HepG2 (cell line): ENCODE measurements around the gene CMIP. TPM values are rescaled to one million over a fixed set of nuclear protein-coding genes. Genes with fewer than 3 reads are reported as not detected.
A peak's percentile ranks its signal among the peaks of the same experiment; 100 is the strongest.

Experiments used
- ATF1 ChIP-seq: IDR thresholded peaks from 2 replicates; pipeline ENCODE4 v1.6.1; 2016; ENCODE audit warnings: mild to moderate bottlenecking, control low read depth
- CBX2 ChIP-seq, 2 experiments: fragments of 200-600 bp in 1 of 2; sonication (generic); formaldehyde crosslinking in 1 of 2; IDR thresholded peaks; 2 replicates each; pipeline versions ENCODE4 v1.7.0 to v1.8.1; 2018 to 2022; ENCODE audit warnings: low read depth in 2 of 2, low read length in 1 of 2, mild to moderate bottlenecking in 1 of 2, missing genetic modification reagents in 1 of 2
- CCAR2 ChIP-seq: fragments of 200-400 bp; formaldehyde crosslinking; optimal IDR thresholded peaks from 2 replicates; pipeline ENCODE3; 2018; ENCODE audit warnings: low read depth, mild to moderate bottlenecking, low read length, moderate library complexity
- GFI1 ChIP-seq: sonication (generic); formaldehyde crosslinking; IDR thresholded peaks from 2 replicates; pipeline ENCODE4 v1.5.0; 2020; ENCODE audit warnings: missing genetic modification reagents, mild to moderate bottlenecking, borderline replicate concordance
- KAT8 ChIP-seq: IDR thresholded peaks from 2 replicates; pipeline ENCODE4 v1.6.1; 2016; ENCODE audit warnings: missing genetic modification reagents, missing compliant biosample characterization
- KLF11 ChIP-seq: IDR thresholded peaks from 2 replicates; pipeline ENCODE4 v1.6.1; 2016; ENCODE audit warnings: missing compliant biosample characterization
- RARA ChIP-seq: IDR thresholded peaks from 2 replicates; pipeline ENCODE4 v1.6.1; 2016; ENCODE audit warnings: missing genetic modification reagents, missing compliant biosample characterization
- SP1 ChIP-seq, 2 experiments: fragments of 450-650 bp in 1 of 2; sonication (generic) in 1 of 2; formaldehyde crosslinking in 1 of 2; IDR thresholded peaks; 2 replicates each; pipeline versions ENCODE4 v1.4.0 to v1.6.1; 2016 to 2020; ENCODE audit warnings: missing genetic modification reagents in 1 of 2
- SP5 ChIP-seq: IDR thresholded peaks from 2 replicates; pipeline ENCODE4 v1.6.1; 2016; ENCODE audit warnings: low read depth, borderline replicate concordance
- TCF7 ChIP-seq: sonication (generic); IDR thresholded peaks from 2 replicates; pipeline ENCODE4 v1.6.1; 2016; ENCODE audit warnings: antibody characterized with exemption, low read depth
- THYN1 ChIP-seq: sonication (generic); formaldehyde crosslinking; IDR thresholded peaks from 2 replicates; pipeline ENCODE4 v1.8.1; 2023; ENCODE audit warnings: low read depth, mild to moderate bottlenecking, moderate library complexity, missing genetic modification reagents, borderline replicate concordance
- TOPORS ChIP-seq: sonication (generic); formaldehyde crosslinking; IDR thresholded peaks from 2 replicates; pipeline ENCODE4 v1.8.0; 2023; ENCODE audit warnings: mild to moderate bottlenecking, missing genetic modification reagents
- ZNF292 ChIP-seq: sonication (generic); formaldehyde crosslinking; IDR thresholded peaks from 2 replicates; pipeline ENCODE4 v1.8.1; 2022; ENCODE audit warnings: mild to moderate bottlenecking, low read depth, missing genetic modification reagents, borderline replicate concordance
- ZNF430 ChIP-seq: sonication (generic); formaldehyde crosslinking; IDR thresholded peaks from 2 replicates; pipeline ENCODE4 v1.9.0; 2021; ENCODE audit warnings: mild to moderate bottlenecking, missing genetic modification reagents
- ZNF547 ChIP-seq: sonication (generic); formaldehyde crosslinking; IDR thresholded peaks from 2 replicates; pipeline ENCODE4 v1.5.1; 2020; ENCODE audit warnings: mild to moderate bottlenecking, missing genetic modification reagents
- ZNF562 ChIP-seq: sonication (generic); formaldehyde crosslinking; IDR thresholded peaks from 2 replicates; pipeline ENCODE4 v1.8.0; 2022; ENCODE audit warnings: missing genetic modification reagents, borderline replicate concordance
- ZNF570 ChIP-seq: sonication (generic); formaldehyde crosslinking; IDR thresholded peaks from 2 replicates; pipeline ENCODE4 v1.4.0; 2020; ENCODE audit warnings: mild to moderate bottlenecking, missing genetic modification reagents, borderline replicate concordance
- ZNF792 ChIP-seq: IDR thresholded peaks from 2 replicates; pipeline ENCODE4 v1.6.1; 2016
- ZNF878 ChIP-seq: sonication (generic); formaldehyde crosslinking; IDR thresholded peaks from 2 replicates; pipeline ENCODE4 v1.8.1; 2023; ENCODE audit warnings: mild to moderate bottlenecking, missing genetic modification reagents, moderate library complexity
- polyA plus RNA-seq, 8 experiments: library from polyadenylated mRNA; depleted of rRNA in 3 of 8; stranded (reverse) in 7 of 8; unstranded in 1 of 8; fragments of >200 nt; fragmentation: Illumina TruSeq in 4 of 8; extraction: Trizol in 4 of 8; gene quantifications; 2 replicates each; pipeline versions ENCODE4 v1.2.1 to v1.2.3, GENCODE V29; 2011 to 2016; ENCODE audit warnings: low read depth in 4 of 8, missing spikeins in 1 of 8, mixed read lengths in 1 of 8; ENCODE audit not compliant: insufficient read depth in 1 of 8
- total RNA-seq, 5 experiments: library from RNA; depleted of rRNA; stranded (reverse); fragments of >200 nt; fragmentation: Illumina TruSeq; extraction: Trizol; gene quantifications; 2 replicates each; pipeline ENCODE4 v1.2.3, GENCODE V29; 2016; ENCODE audit warnings: low read depth in 1 of 5
- TF ChIP-seq, protein P1 (sequence below): sonication (generic); formaldehyde crosslinking; IDR thresholded peaks from 2 replicates; pipeline ENCODE4 v1.9.0; 2021; ENCODE audit warnings: missing genetic modification reagents, borderline replicate concordance
- TF ChIP-seq, protein P2 (sequence below): sonication (generic); formaldehyde crosslinking; IDR thresholded peaks from 2 replicates; pipeline ENCODE4; 2020; ENCODE audit warnings: missing genetic modification reagents, mild to moderate bottlenecking, borderline replicate concordance
- TF ChIP-seq, protein P3 (sequence below): sonication (generic); formaldehyde crosslinking; IDR thresholded peaks from 2 replicates; pipeline ENCODE4 v1.4.0; 2020; ENCODE audit warnings: missing genetic modification reagents

The CMIP gene
- total and polyA plus RNA-seq, 2 of the 13 experiments (the other 11 are each of a cell fraction or from before 2014, with no cell fraction given) = 10.9 to 18.1 TPM

DNA sequence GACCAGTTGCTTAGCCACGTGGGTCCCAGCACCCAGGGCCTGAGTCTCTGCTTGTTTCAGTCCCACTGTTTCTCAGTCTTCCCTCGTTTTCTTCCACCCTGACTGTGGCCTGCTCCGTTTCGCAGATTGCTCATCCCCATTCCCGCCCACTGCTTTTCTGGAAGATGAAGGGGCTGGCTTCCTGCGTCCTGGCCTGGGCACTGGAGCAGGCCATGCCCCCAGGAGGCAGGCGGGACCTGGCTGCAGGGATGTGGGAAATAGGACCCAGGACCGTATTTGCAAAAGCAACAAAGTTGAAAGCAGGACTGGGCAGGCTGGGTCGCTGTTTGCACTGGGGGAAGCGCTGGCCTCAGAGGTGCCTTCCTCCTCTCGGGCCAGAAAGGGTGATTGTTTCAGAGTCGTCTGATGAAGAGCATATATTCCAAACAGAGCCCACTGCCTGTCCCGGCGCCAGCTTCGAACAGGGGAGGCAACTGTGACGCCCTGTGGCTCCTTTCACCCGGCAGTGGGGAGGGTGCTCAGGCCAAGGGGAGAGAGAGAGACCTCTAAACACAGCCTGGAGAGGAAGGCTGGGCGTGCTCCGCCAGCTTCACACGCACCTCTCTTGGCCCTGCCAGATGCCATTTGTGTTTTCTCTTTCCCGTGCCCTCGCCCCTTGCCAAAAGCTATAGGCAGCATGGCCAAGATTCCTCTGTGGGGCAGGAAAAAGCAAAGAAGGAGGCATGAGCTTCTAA lies 108.6 kb downstream of the CMIP start (continued):
- TF ChIP-seq GFI1 (no peak; the same call in 1 of the 2 replicates), TOPORS (CRISPR knock-in tag) (no peak), ZNF430 (CRISPR knock-in tag) (no peak; the same call in 1 of the 2 replicates), ATF1 (CRISPR knock-in tag) (no peak), RARA (0 out of 2 replicates have a peak, but pooled peaks have one; percentile 12), ZNF878 (no peak), CBX2 (IDR thresholded peaks at IDR 0.05; ENCODE audit: low read depth, low read length) (no peak), CBX2 (CRISPR knock-in tag; IDR thresholded peaks at IDR 0.05; ENCODE audit: low read depth) (no peak), ZNF570 (CRISPR knock-in tag) (no peak), SP5 (CRISPR knock-in tag) (peak; percentile 61; the same call in 1 of the 2 replicates), CCAR2 (no peak), ZNF292 (CRISPR knock-in tag) (peak; percentile 97), KLF11 (peak; percentile 68; the same call in 1 of the 2 replicates), TCF7 (0 out of 2 replicates have a peak, but pooled peaks have one; percentile 33), ZNF547 (CRISPR knock-in tag) (0 out of 2 replicates have a peak, but pooled peaks have one; percentile 21), ZNF562 (CRISPR knock-in tag) (no peak), KAT8 (CRISPR knock-in tag) (peak; percentile 30; the same call in 1 of the 2 replicates), ZNF792 (CRISPR knock-in tag) (no peak), THYN1 (CRISPR knock-in tag) (peak; percentile 80; the same call in 1 of the 2 replicates), SP1 (IDR thresholded peaks at IDR 0.05) (no peak), SP1 (CRISPR knock-in tag; IDR thresholded peaks at IDR 0.05) (no peak; the same call in 1 of the 2 replicates)
- TF ChIP-seq, protein P1, sequence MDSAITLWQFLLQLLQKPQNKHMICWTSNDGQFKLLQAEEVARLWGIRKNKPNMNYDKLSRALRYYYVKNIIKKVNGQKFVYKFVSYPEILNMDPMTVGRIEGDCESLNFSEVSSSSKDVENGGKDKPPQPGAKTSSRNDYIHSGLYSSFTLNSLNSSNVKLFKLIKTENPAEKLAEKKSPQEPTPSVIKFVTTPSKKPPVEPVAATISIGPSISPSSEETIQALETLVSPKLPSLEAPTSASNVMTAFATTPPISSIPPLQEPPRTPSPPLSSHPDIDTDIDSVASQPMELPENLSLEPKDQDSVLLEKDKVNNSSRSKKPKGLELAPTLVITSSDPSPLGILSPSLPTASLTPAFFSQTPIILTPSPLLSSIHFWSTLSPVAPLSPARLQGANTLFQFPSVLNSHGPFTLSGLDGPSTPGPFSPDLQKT = no peak
- TF ChIP-seq, protein P2, sequence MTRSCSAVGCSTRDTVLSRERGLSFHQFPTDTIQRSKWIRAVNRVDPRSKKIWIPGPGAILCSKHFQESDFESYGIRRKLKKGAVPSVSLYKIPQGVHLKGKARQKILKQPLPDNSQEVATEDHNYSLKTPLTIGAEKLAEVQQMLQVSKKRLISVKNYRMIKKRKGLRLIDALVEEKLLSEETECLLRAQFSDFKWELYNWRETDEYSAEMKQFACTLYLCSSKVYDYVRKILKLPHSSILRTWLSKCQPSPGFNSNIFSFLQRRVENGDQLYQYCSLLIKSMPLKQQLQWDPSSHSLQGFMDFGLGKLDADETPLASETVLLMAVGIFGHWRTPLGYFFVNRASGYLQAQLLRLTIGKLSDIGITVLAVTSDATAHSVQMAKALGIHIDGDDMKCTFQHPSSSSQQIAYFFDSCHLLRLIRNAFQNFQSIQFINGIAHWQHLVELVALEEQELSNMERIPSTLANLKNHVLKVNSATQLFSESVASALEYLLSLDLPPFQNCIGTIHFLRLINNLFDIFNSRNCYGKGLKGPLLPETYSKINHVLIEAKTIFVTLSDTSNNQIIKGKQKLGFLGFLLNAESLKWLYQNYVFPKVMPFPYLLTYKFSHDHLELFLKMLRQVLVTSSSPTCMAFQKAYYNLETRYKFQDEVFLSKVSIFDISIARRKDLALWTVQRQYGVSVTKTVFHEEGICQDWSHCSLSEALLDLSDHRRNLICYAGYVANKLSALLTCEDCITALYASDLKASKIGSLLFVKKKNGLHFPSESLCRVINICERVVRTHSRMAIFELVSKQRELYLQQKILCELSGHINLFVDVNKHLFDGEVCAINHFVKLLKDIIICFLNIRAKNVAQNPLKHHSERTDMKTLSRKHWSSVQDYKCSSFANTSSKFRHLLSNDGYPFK (CRISPR knock-in tag) = peak; percentile 51; the same call in 1 of the 2 replicates
- TF ChIP-seq, protein P3, sequence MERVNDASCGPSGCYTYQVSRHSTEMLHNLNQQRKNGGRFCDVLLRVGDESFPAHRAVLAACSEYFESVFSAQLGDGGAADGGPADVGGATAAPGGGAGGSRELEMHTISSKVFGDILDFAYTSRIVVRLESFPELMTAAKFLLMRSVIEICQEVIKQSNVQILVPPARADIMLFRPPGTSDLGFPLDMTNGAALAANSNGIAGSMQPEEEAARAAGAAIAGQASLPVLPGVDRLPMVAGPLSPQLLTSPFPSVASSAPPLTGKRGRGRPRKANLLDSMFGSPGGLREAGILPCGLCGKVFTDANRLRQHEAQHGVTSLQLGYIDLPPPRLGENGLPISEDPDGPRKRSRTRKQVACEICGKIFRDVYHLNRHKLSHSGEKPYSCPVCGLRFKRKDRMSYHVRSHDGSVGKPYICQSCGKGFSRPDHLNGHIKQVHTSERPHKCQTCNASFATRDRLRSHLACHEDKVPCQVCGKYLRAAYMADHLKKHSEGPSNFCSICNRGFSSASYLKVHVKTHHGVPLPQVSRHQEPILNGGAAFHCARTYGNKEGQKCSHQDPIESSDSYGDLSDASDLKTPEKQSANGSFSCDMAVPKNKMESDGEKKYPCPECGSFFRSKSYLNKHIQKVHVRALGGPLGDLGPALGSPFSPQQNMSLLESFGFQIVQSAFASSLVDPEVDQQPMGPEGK = peak; percentile 89
